Liver (tissue), 9 donors: ENCODE data around the gene DOCK10. TPM values are rescaled to one million over a fixed set of nuclear protein-coding genes. Genes with fewer than 3 reads are reported as not detected.

Experiments
- DNase-seq: peaks from one replicate; pipeline ENCODE4 v3.0.0-alpha.2; 2017; ENCODE audit warnings: low spot score
- H3K27ac ChIP-seq, 2 donors: one replicate each; pipeline ENCODE4 v1.7.0; 2013; ENCODE audit warnings: inconsistent platforms in 2 of 2, low read length in 2 of 2, control low read depth in 1 of 2, low read depth in 1 of 2, mild to moderate bottlenecking in 1 of 2
- H3K27me3 ChIP-seq, 4 donors: one replicate each; pipeline versions ENCODE4 v1.6.1 to v1.7.0; 2013; ENCODE audit warnings: low read length in 3 of 4, inconsistent platforms in 1 of 4, mild to moderate bottlenecking in 1 of 4, moderate library complexity in 1 of 4; ENCODE audit not compliant: control insufficient read depth in 4 of 4, insufficient read depth in 4 of 4
- H3K36me3 ChIP-seq, 4 donors: one replicate each; pipeline versions ENCODE4 v1.6.1 to v1.7.0; 2013; ENCODE audit warnings: low read length in 3 of 4, mild to moderate bottlenecking in 3 of 4, low read depth in 1 of 4, moderate library complexity in 1 of 4; ENCODE audit not compliant: control insufficient read depth in 4 of 4, insufficient read depth in 3 of 4
- H3K4me1 ChIP-seq, 4 donors: one replicate each; pipeline versions ENCODE4 v1.6.1 to v1.7.0; 2013; ENCODE audit warnings: low read length in 3 of 4, mild to moderate bottlenecking in 3 of 4, moderate library complexity in 1 of 4; ENCODE audit not compliant: control insufficient read depth in 4 of 4, insufficient read depth in 4 of 4
- H3K4me3 ChIP-seq, 3 donors: one replicate each; pipeline versions ENCODE4 v1.6.1 to v1.7.0; 2013; ENCODE audit warnings: low read length in 3 of 3, control low read depth in 1 of 3, low read depth in 1 of 3, mild to moderate bottlenecking in 1 of 3
- H3K9ac ChIP-seq, 2 donors: one replicate each; pipeline ENCODE4 v1.7.0; 2013; ENCODE audit warnings: low read length in 2 of 2, mild to moderate bottlenecking in 2 of 2, moderate library complexity in 2 of 2, control low read depth in 1 of 2, low read depth in 1 of 2
- H3K9me3 ChIP-seq, 4 donors: one replicate each; pipeline versions ENCODE4 v1.6.1 to v1.7.0; 2013; ENCODE audit warnings: low read length in 3 of 4; ENCODE audit not compliant: control insufficient read depth in 4 of 4
- ATF3 ChIP-seq: IDR thresholded peaks from 2 replicates; pipeline ENCODE4 v1.6.1; 2016; ENCODE audit warnings: antibody characterized with exemption
- CTCF ChIP-seq: fragments of 150-350 bp; IDR thresholded peaks from 2 replicates; pipeline ENCODE4 v1.5.1; 2017; ENCODE audit warnings: improper control_type of control experiment, low read depth, low read length; ENCODE audit not compliant: missing input control
- EGR1 ChIP-seq, 2 donors: IDR thresholded peaks; 2 replicates each; pipeline ENCODE4 v1.6.1; 2016 to 2018; ENCODE audit warnings: antibody characterized with exemption in 2 of 2, low read depth in 2 of 2
- FOXA1 ChIP-seq: IDR thresholded peaks from 2 replicates; pipeline ENCODE4 v1.6.1; 2016; ENCODE audit warnings: antibody characterized with exemption
- FOXA2 ChIP-seq: IDR thresholded peaks from 2 replicates; pipeline ENCODE4 v1.6.1; 2016; ENCODE audit warnings: antibody characterized with exemption
- GABPA ChIP-seq, 2 donors: IDR thresholded peaks in 1 of 2; conservative IDR thresholded peaks in 1 of 2; 2 replicates each; pipeline ENCODE4 v1.6.1; 2016; ENCODE audit warnings: antibody characterized with exemption in 2 of 2, mild to moderate bottlenecking in 1 of 2, moderate library complexity in 1 of 2
- HNF4A ChIP-seq, 2 donors: conservative IDR thresholded peaks; 2 replicates each; pipeline ENCODE4 v1.6.1; 2016; ENCODE audit warnings: antibody characterized with exemption in 2 of 2, mild to moderate bottlenecking in 2 of 2
- HNF4G ChIP-seq: IDR thresholded peaks from 2 replicates; pipeline ENCODE4 v1.6.1; 2016; ENCODE audit warnings: antibody characterized with exemption
- JUND ChIP-seq, 2 donors: IDR thresholded peaks; 2 replicates each; pipeline ENCODE4 v1.6.1; 2016; ENCODE audit warnings: antibody characterized with exemption in 2 of 2
- MAX ChIP-seq: IDR thresholded peaks from 2 replicates; pipeline ENCODE4 v1.6.1; 2016; ENCODE audit warnings: antibody characterized with exemption
- NR2F2 ChIP-seq: IDR thresholded peaks from 2 replicates; pipeline ENCODE4 v1.6.1; 2016; ENCODE audit warnings: antibody characterized with exemption
- RAD21 ChIP-seq, 2 donors: IDR thresholded peaks; 2 replicates each; pipeline ENCODE4 v1.6.1; 2016; ENCODE audit warnings: antibody characterized with exemption in 2 of 2, mild to moderate bottlenecking in 2 of 2
- REST ChIP-seq: IDR thresholded peaks from 2 replicates; pipeline ENCODE4 v1.6.1; 2016; ENCODE audit warnings: antibody characterized with exemption, mild to moderate bottlenecking
- RXRA ChIP-seq, 2 donors: IDR thresholded peaks; 2 replicates each; pipeline ENCODE4 v1.6.1; 2017 to 2018; ENCODE audit warnings: antibody characterized with exemption in 2 of 2, mild to moderate bottlenecking in 1 of 2
- SP1 ChIP-seq: IDR thresholded peaks from 2 replicates; pipeline ENCODE4 v1.6.1; 2018; ENCODE audit warnings: antibody characterized with exemption, mild to moderate bottlenecking
- TAF1 ChIP-seq: conservative IDR thresholded peaks from 2 replicates; pipeline ENCODE4 v1.6.1; 2016; ENCODE audit warnings: antibody characterized with exemption, mild to moderate bottlenecking
- YY1 ChIP-seq: IDR thresholded peaks from 2 replicates; pipeline ENCODE4 v1.6.1; 2016; ENCODE audit warnings: antibody characterized with exemption, mild to moderate bottlenecking
- ZBTB33 ChIP-seq: IDR thresholded peaks from 2 replicates; pipeline ENCODE4 v1.6.1; 2016; ENCODE audit warnings: antibody characterized with exemption
- WGBS: extraction: QIAGEN DNeasy Blood & Tissue Kit; methylation state at CpG from one replicate; pipeline ENCODE4 v1.1.7; 2013; 5-methylcytosine and 5-hydroxymethylcytosine counted together
- polyA plus RNA-seq, 2 donors: library from polyadenylated mRNA; stranded (reverse) in 1 of 2; unstranded in 1 of 2; fragments of 200-250 nt in 1 of 2; fragments of >200 nt in 1 of 2; fragmentation: Nextera tagmentation in 1 of 2; extraction: Ambion mirVana in 1 of 2; gene quantifications; one replicate each; pipeline versions ENCODE4 v1.2.1 to v1.2.3, GENCODE V29; 2013 to 2015
- total RNA-seq, 2 donors: library from RNA; depleted of rRNA; stranded (reverse); fragments of >200 nt; gene quantifications; one replicate each; pipeline ENCODE4 v1.2.3, GENCODE V29; 2014
- donor health status: healthy.
- donor health status: healthy.
- donor health status: healthy.
- donor health status: healthy.
- donor health status: healthy.

The DOCK10 gene
- total and polyA plus RNA-seq, 4 donors = 1.2 to 15.3 (median 6.8) TPM

GRCh38 chr2:225017098-225017685 is 25.1 kb downstream of the DOCK10 start:
- Histone ChIP-seq H3K4me3 (peak overlapping the region in 1 of 3 donors; percentile 23), H3K9ac (peak overlapping the region in 1 of 2 donors; percentile 20), H3K27me3 (no peaks in the 10 kb centered on the region), H3K9me3 (no peaks in the 10 kb centered on the region), H3K36me3 (no peaks in the 10 kb centered on the region), H3K27ac (peak overlapping the region in 1 of 2 donors; percentile 56), H3K4me1 (peaks cover 5 to 29% (median 26%) of the 10 kb centered on the region in 4 donors)
- WGBS = 38% methylated on average over 2 of the region's 2 CpGs
- DNase-seq = no peak
- TF ChIP-seq TAF1 (no peak), FOXA1 (no peak), EGR1 (IDR thresholded peaks at IDR 0.05; ENCODE audit: low read depth in 2 of 2) (no peak), NR2F2 (peak; percentile 60), ATF3 (no peak), SP1 (peak; percentile 81), RXRA (IDR thresholded peaks at IDR 0.05) (peak; percentile 42 to 73), ZBTB33 (no peak), MAX (no peak), GABPA (IDR thresholded peaks at IDR 0.05 in 1 of 2, conservative IDR thresholded peaks at IDR 0.05 in 1 of 2) (no peak), HNF4G (peak; percentile 71), YY1 (no peak), REST (no peak), HNF4A (conservative IDR thresholded peaks at IDR 0.05) (peak; percentile 76 to 89), FOXA2 (no peak), CTCF (peak; percentile 2), JUND (IDR thresholded peaks at IDR 0.05) (peak in 1 of 2 donors; percentile 16), RAD21 (IDR thresholded peaks at IDR 0.05) (peak; percentile 16 to 40)
